OCI-M2 (cell line): ENCODE measurements around the gene SLC12A8.

Experiments used
- DNase-seq: peaks from one replicate; lab custom pipeline; 2025; ENCODE audit not compliant: unreplicated experiment; lab: John Stamatoyannopoulos, UW

Gene SLC12A8

DNA sequence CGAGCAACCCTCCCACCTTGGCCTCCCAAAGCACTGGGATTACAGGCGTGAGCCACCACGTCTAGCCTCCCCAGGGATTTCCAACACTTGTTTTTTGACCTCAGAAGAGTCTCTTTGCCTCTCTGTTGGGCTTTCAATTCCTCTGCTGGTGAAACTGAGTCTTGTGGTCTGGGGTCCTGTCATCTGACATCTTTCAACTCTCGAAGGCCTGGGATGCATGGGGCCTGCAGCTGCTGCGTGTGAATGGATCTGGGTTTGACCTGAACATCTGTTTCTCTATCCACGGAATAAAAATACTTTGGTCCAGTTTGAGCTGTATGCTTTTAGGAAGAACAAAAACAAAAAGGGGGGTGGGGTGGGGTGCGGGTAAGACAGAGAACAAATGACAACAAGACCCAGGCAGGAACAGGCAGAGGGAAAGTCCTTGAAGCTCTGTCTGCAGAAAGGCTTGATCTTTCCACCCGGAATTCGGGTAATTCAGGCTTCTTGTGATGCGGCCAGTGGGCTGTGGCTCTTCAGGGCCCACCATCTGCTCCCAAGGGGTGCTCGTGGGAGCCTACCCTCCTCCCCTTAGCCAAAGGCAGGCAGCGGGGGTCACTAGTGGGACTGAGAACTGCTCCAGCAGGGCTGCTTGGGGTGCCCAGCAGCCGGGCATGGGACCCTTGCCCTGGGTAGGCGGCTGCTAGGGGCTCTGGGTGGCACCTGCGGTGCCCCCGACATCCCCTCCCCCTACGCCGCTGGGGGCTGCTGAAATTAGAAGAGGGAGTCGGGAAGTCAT is 71.5 kb downstream of the SLC12A8 start:
- DNase-seq, result no peak

DNA sequence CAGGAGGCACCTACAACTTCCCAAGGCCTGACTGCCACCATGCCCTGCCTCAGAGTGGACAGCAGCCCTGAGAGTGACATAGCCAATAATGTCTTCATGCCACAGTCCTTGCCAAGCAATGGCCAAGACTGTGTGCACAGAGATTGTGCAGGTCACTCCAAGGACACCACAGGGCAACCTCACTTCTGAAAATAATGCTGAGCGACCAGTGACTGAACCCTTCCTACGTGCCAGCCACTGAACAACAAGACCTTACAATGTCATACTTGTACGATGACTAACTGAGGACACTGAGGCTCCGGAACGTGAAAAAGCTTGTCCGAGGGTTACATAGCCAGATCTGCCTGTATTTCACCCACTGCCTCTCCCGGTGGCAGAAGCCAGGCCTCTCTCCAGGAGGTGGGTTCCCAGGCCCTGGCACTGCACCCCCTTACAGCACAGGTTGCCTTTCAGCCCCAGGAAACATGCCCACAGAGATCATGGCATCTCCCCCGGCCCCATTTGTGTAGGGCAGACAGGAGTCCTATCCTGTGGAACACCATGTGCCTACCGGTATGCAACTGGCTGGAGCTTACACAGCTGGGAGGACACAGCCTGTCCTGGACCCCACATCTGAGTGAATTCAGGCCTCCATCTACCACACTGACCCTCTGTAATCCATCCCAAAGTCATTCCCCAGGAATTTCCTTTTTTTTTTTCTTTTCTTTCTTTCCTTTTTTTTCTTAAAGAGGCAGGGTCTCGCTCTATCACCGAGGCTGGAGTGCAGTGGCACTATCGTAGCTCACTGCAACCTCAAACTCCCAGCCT is 72.3 kb downstream of the SLC12A8 start:
- no peak for DNase-seq

DNA sequence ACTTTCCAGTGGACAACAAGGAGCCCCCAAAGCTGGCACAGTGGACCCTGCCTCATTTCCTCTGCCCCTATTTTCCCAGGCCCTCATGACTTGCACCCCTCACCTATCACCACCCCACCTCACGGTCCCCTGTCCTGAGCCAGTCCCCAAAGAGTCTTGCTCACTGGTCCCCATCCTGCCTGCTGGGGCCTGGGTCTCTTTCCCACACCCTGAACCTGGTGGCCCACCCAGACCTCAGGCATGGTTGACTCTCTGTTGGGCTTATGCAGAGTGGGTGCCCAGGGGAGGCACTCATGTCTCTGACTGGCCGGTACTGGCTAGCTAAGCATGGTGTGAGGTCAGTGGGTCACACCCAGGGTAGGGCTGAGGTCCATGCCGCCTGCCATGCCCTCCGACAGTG is 73.2 kb downstream of the SLC12A8 start:
- DNase-seq, result no peak

DNA sequence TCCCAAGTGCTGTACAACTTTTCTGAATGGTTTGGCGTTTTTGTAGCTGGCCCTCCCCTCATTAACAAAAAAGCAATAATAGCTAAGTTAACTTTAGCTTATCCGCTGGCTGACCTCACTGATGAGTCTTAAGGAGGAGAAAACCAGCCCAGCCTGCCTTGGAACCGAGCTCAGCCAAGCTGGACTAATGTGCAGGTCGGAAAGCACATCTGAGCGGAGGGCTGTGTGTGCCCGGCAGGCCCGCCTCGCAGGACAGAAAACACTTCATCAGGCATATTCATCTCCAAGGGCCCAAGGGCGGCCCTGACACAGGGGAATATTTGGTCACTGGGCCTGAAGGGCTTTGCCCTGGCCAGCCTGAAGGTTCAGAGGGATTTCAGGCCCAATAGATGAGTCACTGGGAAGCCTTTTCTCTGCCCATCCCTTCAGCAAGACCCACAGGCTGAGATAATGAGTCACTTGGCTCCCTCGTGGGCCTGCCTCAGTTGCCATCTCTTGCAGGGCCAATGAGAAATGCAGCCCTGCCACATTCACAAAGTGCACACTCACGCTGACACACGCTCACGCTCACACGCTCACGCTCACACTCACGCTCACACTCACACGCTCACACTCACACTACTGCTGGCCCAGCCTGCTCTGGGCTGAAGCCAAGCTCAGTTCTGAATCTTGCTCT is 75.1 kb downstream of the SLC12A8 start:
- no peak for DNase-seq

DNA sequence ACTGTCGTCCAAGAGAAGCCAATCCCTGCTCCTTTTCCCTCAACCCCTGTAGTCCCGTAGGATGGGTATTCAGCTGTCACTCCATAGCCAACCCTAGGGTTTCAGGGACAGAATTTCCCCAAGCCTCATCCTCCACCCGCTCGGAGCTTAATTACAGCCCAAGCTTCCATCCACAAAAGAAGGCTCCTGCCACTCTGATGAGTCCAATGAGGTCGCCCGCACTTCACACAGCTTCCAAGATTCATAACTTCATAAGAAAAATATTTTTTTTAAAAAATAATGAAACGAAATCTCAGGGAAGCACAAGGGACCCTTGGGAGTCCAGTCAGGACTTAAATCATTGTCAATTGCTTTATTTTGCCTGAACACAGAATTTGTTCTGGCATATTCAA is 75.6 kb downstream of the SLC12A8 start:
- DNase-seq, result no peak

DNA sequence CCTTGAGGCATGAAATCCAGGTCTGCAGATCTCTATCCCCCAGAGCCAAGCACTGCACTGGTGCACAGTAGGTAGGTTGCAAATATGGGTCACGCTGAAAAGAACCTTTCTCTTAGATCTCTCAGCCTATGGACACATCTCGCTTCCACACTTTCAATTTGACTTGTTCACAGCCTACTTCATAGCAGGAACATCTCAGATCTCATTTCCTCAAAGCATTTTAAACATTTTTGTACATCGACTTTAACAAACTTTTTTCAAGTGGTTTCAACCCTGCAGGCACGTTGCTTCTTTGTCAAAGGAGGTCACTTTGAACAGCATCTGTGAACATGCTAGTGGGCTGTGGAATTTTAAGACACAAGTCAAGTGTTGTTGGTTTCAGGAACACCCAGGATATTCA is 76.0 kb downstream of the SLC12A8 start:
- no peak for DNase-seq

DNA sequence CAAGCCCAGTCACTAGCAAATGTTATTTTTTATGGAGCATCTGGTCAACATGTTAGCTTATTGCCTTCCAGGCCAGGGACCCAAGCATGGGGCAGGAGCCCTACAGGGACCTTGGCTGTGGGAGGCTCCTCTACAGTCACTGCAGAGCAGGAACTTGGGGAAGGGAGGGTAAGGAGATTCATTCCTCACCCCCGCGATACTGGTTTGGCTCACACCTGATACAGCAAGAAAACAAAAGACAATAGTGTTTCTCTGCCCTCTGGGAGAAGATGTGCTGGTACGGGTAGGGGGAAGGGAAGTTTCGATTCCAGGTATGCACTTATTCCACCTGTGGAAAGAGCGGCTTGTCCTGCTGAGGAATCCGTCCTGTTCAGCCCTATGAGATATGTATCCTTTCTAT is 77.6 kb downstream of the SLC12A8 start:
- DNase-seq, result no peak

DNA sequence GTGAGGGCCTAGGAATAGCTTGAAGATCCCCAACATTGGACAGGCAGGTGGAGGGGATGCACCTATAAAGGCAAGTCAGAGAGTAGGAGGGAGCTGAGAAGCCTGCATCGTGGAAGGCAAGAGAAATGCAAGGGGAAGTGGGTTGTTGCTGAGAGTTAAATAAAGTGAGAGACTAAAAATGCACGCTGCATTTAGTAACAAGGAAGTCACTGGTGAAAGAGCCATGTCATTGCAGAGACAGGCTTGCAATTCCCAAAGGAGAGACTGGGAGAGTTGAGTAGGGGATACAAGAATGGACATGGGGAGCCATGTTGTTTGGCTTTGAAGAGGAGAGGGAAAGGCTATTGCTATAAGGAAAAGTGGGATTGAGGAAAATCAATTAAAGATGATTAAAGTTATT is 79.7 kb downstream of the SLC12A8 start:
- no peak for DNase-seq

DNA sequence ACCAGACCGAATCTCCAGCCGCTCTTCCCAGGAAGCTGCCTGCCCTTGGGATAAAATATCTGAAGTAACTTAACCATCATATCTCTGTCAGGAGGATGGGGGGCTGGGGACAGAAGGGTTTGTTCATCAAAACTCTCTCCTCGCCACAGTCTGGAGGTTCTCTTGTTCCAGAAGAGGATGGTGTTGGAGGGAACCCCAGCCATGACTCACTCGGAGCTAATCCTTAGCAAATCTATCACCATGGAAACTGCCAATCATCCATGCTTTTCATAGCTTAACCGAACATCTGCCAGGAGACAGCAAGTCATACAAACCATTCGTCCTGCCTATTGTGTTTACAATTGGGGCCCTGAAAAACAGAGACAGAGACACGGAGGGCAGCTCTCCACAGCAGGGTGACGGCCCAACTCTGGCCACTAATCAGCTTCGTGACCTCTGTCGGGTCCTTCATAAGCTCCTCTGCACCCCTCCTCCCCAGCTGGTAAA is 83.0 kb downstream of the SLC12A8 start:
- DNase-seq, result no peak

DNA sequence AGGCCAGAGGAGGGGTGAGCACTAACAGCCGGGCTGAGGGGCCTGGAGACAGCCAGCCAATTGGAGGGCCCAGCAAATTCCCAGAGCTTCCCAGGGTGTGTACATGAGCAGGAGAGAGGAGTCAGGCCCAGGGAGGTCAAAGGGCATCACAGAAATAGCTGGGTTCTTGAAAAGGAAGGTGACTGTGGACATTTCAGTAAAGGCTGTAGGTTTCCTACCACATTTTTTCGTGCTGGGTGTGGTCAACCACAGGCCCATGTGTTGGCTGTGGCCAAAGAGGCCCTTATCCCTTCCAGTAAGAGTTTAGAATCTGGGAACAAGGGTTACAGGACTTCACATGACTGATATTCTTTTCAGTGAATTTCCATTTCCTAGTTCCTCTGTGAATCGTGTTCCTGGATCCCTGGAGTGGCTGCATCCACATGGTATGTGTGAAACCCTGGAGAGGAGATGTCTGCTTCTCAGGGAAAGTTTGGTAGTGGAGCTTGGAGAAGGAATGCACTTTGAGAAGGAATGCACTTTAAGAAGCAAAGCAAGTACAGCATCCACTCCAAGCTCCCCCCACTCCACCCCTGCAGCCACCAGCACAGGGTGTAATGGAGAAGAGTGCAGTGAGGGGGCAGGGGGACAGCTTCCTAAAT is 83.6 kb downstream of the SLC12A8 start:
- no peak for DNase-seq

DNA sequence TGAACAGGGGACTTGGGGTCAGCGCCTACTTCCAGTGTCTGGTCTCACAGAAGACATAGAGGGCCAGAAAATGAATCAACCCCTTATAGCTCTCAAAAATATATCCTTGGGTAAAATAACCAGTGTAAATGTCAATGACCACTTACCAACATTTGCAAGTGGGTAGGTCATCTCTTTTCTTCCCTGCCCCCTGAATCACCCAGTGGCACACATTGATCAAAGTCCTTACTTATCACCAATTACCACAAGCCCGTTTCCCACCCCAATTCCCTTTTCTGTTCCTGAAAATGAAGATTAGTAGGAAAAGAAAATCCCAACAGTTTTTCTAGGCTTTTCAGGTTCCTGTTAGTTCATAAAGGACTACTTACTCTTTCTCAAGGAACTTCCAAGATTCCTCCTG is 86.2 kb downstream of the SLC12A8 start:
- no peak for DNase-seq

DNA sequence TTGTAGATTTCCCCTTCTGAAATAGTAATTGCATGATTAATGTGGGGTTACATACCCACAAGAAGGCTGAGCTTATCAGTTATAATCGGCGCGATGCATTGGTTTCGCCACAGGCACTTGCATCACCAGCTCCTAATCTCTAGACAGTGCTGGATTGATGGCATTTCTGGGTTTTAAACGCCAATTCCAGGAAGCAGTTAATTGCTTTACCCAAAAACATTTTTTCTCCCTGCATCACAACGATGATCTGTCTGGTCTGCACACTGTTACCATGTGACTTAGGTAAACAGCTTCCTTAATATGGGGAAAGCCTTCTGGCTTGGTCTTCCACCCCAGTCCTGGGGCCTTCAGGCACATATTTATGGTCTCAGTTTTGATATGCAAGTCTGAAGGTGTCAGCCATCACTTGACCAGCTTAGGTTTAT is 86.7 kb downstream of the SLC12A8 start:
- no peak for DNase-seq

DNA sequence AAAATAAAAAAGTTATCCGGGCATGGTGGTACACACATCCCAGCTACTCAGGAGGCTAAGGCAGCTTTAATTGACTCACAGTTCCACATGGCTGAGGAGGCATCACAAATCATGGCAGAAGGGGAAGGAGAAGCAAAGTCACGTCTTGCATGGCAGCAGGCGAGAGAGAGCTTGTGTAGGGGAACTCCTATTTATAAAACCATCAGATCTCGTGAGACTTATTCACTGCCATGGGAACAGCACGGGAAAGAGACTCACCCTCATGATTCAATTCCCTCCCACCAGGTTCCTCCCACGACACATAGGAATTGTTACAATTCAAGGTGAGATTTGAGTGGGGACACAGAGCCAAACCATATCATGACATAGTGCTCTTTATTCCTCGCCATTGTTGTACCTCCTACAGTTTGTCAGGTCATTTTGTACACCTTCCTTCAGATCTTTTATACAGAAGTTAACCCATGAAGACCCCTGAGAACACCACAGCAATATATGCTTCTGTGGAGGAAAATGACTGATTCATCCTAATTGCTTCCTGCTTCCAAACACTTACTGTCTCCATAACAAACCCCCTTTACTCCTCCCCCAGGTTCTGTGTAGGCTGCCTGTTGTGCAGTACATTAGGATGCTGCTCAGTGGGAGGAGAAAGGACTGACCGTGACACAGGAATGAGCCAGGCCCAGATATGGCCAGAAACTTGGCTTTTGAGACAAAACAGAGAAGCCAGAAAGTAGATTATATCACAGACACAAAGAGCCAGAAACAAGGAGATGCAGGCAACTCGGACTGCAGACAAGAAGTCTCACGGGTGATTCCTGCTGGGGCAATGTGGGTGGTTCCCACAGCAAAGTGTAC is 88.9 kb downstream of the SLC12A8 start:
- DNase-seq, result no peak

DNA sequence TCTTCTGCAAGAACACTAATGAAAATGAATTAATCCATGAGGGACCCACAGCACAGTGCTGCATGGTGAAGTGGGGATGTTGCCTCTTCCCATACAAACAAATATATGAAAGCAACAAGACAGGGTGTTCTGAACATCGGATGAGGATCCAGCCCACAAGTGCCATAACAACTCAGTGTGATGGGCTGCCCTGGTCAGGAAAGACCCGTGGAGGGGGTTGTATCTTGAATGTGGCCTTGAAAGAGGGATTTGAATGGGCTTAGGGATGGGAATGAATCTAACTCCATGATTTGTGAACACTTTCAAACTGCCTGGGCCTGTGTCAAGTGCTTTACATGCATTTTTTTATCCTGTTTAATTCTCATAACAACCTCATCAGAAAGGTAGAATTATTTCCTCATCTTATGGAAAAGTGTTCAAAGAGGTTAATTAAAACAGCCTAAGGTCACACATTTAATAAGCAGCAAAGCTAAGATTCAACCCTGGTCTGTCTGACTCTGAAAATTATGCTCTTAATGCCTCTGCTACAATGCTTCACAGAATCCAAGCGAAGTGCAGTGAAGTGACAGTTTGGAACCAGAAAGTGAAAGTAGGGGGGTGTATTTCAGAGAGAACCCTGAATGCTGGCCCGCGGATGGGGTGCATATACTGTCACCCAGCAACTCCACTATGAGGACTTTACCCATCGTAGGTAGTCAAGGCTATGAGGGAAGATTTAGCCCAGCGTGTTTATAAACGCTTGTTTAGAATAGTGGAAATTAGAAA is 91.1 kb downstream of the SLC12A8 start:
- no peak for DNase-seq

DNA sequence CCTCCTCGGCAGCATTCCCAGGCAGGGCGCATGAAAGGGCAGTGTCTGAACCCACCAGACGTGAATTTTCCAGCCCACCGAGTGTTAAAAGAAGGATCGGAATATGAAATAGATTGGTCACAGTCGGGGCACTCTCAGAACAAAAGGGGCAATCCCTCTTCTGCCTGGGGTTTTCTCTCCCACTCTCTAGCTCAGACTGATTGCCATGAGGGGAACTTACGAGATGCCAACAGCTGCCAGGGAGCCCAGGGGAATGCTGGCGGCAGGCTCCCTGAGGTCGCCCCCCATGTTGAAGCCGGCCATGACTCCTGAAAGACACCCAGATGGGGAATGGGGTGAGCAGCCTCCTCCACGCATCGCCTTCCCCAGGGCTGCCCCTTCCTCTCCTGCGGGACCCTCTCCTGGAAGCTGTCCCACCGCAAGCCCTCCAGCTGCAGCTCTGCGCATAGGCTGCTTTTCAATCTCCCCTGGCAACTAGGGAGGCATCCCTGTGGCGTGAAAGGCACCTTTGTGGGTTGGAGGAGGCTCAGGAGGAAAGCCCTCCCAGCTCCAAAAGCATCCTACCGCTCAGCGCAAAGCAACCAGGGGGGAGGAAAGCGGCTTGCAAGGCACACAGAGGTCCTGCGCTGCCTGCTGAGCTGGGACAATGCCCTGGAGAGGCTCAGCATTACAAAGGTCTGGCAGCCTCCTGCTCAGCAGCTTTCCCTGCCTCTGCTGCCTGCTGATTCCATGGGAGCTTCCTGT is 92.0 kb downstream of the SLC12A8 start:
- no peak for DNase-seq

DNA sequence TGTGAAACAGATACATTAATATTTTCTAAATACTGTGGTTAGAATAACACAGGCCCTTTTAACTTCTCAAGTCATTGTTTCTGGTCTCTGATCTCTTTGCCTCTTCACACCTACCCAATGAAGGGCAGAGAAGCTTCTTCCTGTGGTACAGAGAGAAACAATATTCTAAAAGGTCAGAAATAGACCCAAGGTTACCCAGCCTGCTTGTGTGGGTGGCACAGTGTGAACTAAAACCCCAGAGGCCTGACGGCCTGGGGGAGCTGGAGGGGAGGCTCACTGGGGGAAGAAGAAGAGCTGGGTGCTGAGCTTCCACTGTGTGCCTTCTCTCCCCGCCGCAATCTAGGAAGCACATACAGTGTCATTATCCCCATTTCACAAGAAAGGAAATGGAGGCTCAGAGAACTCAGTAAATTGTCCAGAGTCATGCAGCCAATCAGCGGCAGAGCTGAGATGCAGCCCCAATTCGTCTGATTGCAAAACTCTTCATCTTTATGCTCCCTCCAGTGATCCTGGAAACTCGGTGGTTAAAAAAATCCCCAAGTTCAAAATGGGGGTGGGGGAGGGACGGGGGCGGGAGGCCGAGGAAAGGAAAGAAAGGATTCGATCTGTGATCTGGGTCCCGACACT is 92.7 kb downstream of the SLC12A8 start:
- DNase-seq, result no peak

DNA sequence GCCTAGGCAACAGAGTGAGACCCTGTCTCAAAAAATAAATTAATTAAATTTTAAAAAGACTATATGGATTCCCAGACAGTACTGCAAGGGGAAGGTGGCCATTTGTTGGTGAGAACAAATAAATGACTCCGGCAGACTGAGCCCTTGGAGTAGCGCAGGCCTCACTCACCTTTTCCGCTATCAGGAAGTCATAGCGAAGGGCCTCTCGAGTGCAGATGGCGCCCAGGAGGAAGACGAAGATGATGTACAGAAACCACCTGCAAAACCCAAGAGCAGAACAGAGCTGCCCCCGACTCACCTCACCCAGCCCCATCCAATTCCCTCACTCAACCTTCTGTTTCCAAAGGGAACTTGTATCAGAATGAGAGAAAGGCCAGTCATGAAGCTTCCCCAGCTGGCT is 93.9 kb downstream of the SLC12A8 start:
- no peak for DNase-seq

DNA sequence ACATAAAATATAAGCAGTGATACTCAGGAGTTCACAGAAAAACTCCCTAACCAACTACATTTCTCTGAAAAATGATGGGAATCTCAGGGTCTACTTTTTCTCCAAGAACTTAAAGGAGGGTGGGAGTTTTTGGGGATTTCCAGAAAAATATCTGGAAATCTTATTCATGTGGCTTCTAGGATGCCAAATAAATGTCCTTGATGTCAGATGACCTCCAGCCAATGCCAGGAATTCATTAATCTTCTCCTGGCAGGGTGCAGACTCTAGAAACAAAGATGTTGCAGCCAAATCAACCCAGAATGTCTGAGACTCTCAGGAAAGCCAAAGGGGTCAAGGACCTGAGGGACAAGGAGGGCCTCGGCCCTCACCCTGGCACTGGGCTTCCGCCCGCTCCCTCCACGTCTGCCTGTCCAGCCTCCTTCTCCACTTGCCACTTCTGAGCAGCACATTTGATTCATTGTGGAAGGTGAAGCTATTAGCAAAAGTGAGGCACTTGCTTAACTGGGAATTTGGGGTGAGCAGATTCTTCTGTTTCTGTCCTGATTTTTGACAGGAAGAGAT is 94.8 kb downstream of the SLC12A8 start:
- no peak for DNase-seq
